WTC11 (cell line): ENCODE results near the gene RBFOX2.
"Not testable (repeated sequence)": the region's sequence is repeated elsewhere in the genome, so short reads cannot be mapped to it uniquely, and the experiment has no call there.

Source experiments
- CREB1 ChIP-seq: sonication (generic); formaldehyde crosslinking; IDR thresholded peaks from 2 replicates; pipeline ENCODE4 v1.8.0; 2023; ENCODE audit warnings: mild to moderate bottlenecking, missing genetic modification reagents
- ZNF219 ChIP-seq: sonication (generic); formaldehyde crosslinking; IDR thresholded peaks from 2 replicates; pipeline ENCODE4 v1.8.0; 2023; ENCODE audit warnings: missing genetic modification reagents, mild to moderate bottlenecking, borderline replicate concordance
- ZNF396 ChIP-seq: fragments of 250-450 bp; sonication (Bioruptor Pico); IDR thresholded peaks from 2 replicates; pipeline ENCODE4 v1.8.0; 2021; ENCODE audit warnings: mild to moderate bottlenecking, moderate library complexity, borderline replicate concordance
- ZNF416 ChIP-seq: fragments of 250-450 bp; sonication (Bioruptor Pico); IDR thresholded peaks from 2 replicates; pipeline ENCODE4 v1.9.0; 2021; ENCODE audit warnings: mild to moderate bottlenecking, inconsistent platforms
- TF ChIP-seq, protein P1 (sequence below): fragments of 200-600 bp; IDR thresholded peaks from 2 replicates; pipeline ENCODE4 v1.8.0; 2022; ENCODE audit warnings: antibody characterized with exemption
- TF ChIP-seq, protein P2 (sequence below): sonication (generic); formaldehyde crosslinking; conservative IDR thresholded peaks from 2 replicates; pipeline ENCODE4 v1.8.1; 2022; ENCODE audit warnings: mild to moderate bottlenecking, missing genetic modification reagents
- TF ChIP-seq, protein P3 (sequence below): sonication (generic); formaldehyde crosslinking; IDR thresholded peaks from 2 replicates; pipeline ENCODE4 v1.8.1; 2022; ENCODE audit warnings: mild to moderate bottlenecking, moderate library complexity, missing genetic modification reagents
- TF ChIP-seq, protein P4 (sequence below): sonication (generic); formaldehyde crosslinking; IDR thresholded peaks from 2 replicates; pipeline ENCODE4 v1.8.1; 2023; ENCODE audit warnings: mild to moderate bottlenecking, moderate library complexity, missing genetic modification reagents

DNA sequence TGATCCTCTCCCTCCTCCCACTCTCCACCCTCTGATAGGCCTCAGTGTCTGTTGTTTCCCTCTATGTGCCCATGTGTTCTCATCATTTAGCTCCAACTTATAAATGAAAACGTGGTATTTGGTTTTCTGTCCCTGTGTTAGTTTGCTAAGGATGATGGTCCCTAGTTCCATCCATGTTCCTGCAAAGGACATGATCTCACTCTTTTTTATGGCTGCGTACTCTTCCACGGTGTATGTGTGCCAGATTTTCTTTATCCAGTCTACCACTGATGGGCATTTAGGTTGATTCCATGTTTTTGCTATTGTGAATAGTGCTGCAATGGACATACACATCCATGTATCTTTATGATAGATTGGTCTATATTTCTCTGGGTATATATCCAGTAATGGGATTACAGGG is 15.9 kb upstream of the RBFOX2 start:
- TF ChIP-seq, protein P1, sequence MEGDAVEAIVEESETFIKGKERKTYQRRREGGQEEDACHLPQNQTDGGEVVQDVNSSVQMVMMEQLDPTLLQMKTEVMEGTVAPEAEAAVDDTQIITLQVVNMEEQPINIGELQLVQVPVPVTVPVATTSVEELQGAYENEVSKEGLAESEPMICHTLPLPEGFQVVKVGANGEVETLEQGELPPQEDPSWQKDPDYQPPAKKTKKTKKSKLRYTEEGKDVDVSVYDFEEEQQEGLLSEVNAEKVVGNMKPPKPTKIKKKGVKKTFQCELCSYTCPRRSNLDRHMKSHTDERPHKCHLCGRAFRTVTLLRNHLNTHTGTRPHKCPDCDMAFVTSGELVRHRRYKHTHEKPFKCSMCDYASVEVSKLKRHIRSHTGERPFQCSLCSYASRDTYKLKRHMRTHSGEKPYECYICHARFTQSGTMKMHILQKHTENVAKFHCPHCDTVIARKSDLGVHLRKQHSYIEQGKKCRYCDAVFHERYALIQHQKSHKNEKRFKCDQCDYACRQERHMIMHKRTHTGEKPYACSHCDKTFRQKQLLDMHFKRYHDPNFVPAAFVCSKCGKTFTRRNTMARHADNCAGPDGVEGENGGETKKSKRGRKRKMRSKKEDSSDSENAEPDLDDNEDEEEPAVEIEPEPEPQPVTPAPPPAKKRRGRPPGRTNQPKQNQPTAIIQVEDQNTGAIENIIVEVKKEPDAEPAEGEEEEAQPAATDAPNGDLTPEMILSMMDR, result not testable (repeated sequence)
- TF ChIP-seq ZNF396; ZNF416 (CRISPR knock-in tag); ZNF219 (CRISPR knock-in tag); CREB1 (CRISPR knock-in tag): not testable (repeated sequence)
- TF ChIP-seq, protein P2, sequence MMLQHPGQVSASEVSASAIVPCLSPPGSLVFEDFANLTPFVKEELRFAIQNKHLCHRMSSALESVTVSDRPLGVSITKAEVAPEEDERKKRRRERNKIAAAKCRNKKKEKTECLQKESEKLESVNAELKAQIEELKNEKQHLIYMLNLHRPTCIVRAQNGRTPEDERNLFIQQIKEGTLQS, result not testable (repeated sequence)
- TF ChIP-seq, protein P3, sequence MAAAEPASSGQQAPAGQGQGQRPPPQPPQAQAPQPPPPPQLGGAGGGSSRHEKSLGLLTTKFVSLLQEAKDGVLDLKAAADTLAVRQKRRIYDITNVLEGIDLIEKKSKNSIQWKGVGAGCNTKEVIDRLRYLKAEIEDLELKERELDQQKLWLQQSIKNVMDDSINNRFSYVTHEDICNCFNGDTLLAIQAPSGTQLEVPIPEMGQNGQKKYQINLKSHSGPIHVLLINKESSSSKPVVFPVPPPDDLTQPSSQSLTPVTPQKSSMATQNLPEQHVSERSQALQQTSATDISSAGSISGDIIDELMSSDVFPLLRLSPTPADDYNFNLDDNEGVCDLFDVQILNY, result not testable (repeated sequence)
- TF ChIP-seq, protein P4, sequence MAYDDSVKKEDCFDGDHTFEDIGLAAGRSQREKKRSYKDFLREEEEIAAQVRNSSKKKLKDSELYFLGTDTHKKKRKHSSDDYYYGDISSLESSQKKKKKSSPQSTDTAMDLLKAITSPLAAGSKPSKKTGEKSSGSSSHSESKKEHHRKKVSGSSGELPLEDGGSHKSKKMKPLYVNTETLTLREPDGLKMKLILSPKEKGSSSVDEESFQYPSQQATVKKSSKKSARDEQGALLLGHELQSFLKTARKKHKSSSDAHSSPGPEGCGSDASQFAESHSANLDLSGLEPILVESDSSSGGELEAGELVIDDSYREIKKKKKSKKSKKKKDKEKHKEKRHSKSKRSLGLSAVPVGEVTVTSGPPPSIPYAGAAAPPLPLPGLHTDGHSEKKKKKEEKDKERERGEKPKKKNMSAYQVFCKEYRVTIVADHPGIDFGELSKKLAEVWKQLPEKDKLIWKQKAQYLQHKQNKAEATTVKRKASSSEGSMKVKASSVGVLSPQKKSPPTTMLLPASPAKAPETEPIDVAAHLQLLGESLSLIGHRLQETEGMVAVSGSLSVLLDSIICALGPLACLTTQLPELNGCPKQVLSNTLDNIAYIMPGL (CRISPR knock-in tag), result not testable (repeated sequence)
